Loucy (cell line): ENCODE data around the gene MCUR1.
"Not testable (repeated sequence)": the region's sequence is repeated elsewhere in the genome, so short reads cannot be mapped to it uniquely, and the experiment has no call there.

Source experiments
- H2AFZ ChIP-seq: fragments of 200-600 bp; sonication (generic); 2 replicates; pipeline ENCODE4 v1.6.0; 2016; ENCODE audit warnings: antibody characterized with exemption, mild to moderate bottlenecking, low read length, moderate library complexity
- H3F3A ChIP-seq: fragments of 200-600 bp; 2 replicates; pipeline ENCODE4 v1.6.0; 2016; ENCODE audit warnings: antibody characterized with exemption, low read depth, mild to moderate bottlenecking
- H3K27me3 ChIP-seq: fragments of 200-600 bp; sonication (generic); 2 replicates; pipeline ENCODE4 v1.6.1; 2014; ENCODE audit warnings: low read length, mild to moderate bottlenecking; ENCODE audit not compliant: insufficient read depth, poor library complexity, severe bottlenecking
- H3K36me3 ChIP-seq: fragments of 200-600 bp; sonication (generic); 2 replicates; pipeline ENCODE4 v1.6.1; 2016; ENCODE audit warnings: low read length; ENCODE audit not compliant: insufficient read depth
- H3K4me1 ChIP-seq: fragments of 200-600 bp; sonication (generic); 2 replicates; pipeline ENCODE4 v1.5.1; 2014; ENCODE audit warnings: low read length, mild to moderate bottlenecking; ENCODE audit not compliant: insufficient read depth, poor library complexity, severe bottlenecking
- H3K4me2 ChIP-seq: fragments of 200-600 bp; sonication (generic); 2 replicates; pipeline ENCODE4 v1.6.0; 2014; ENCODE audit warnings: antibody characterized with exemption, low read length, low read depth, mild to moderate bottlenecking; ENCODE audit not compliant: poor library complexity, severe bottlenecking
- H3K4me3 ChIP-seq: fragments of 200-600 bp; sonication (generic); 2 replicates; pipeline ENCODE4 v1.5.1; 2014; ENCODE audit warnings: low read length, mild to moderate bottlenecking, mixed read lengths; ENCODE audit not compliant: poor library complexity, severe bottlenecking
- H3K79me2 ChIP-seq: fragments of 200-600 bp; sonication (generic); 2 replicates; pipeline ENCODE4 v1.6.1; 2014; ENCODE audit warnings: low read length; ENCODE audit not compliant: insufficient read depth
- H3K9ac ChIP-seq: fragments of 200-600 bp; sonication (generic); 2 replicates; pipeline ENCODE4 v1.6.0; 2014; ENCODE audit warnings: mild to moderate bottlenecking, low read depth, low read length, moderate library complexity; ENCODE audit not compliant: poor library complexity, severe bottlenecking
- H3K9me2 ChIP-seq: fragments of 200-600 bp; sonication (generic); replicated peaks from 2 replicates; pipeline ENCODE4 v1.6.1; 2016; ENCODE audit warnings: low read depth, low read length, mixed read lengths
- H3K9me3 ChIP-seq: fragments of 200-600 bp; sonication (generic); 2 replicates; pipeline ENCODE4 v1.6.1; 2014; ENCODE audit warnings: mild to moderate bottlenecking, antibody characterized with exemption, low read length, low read depth; ENCODE audit not compliant: insufficient read depth
- H4K20me1 ChIP-seq: fragments of 200-600 bp; sonication (generic); 2 replicates; pipeline ENCODE4 v1.6.0; 2014; ENCODE audit warnings: antibody characterized with exemption, low read length, mild to moderate bottlenecking; ENCODE audit not compliant: insufficient read depth, poor library complexity, severe bottlenecking
- EZH2phosphoT487 ChIP-seq: fragments of 200-600 bp; IDR thresholded peaks from 2 replicates; pipeline ENCODE4 v1.6.1; 2018; ENCODE audit warnings: antibody characterized with exemption, mild to moderate bottlenecking, moderate library complexity, borderline replicate concordance
- TF ChIP-seq, protein P1 (sequence below): fragments of 200-600 bp; sonication (generic); conservative IDR thresholded peaks from 2 replicates; pipeline ENCODE4 v1.5.1; 2014; ENCODE audit warnings: mild to moderate bottlenecking, antibody characterized with exemption, low read length

The MCUR1 gene

GRCh38 chr6:13838616-13839015 is 24.3 kb upstream of the MCUR1 start:
- Histone ChIP-seq H3K9me2 (no peaks in the 10 kb centered on the region), H3K4me2 (no peak overlapping the region), H3K4me1 (peaks cover 5% of the 10 kb centered on the region), H3K79me2 (no peaks in the 10 kb centered on the region), H3K9ac (no peak overlapping the region), H3K36me3 (no peaks in the 10 kb centered on the region), H4K20me1 (no peaks in the 10 kb centered on the region), H2AFZ (no peak overlapping the region), H3K4me3 (no peak overlapping the region), H3F3A (no peaks in the 10 kb centered on the region), H3K9me3 (no peaks in the 10 kb centered on the region), H3K27me3 (no peaks in the 10 kb centered on the region)
- TF ChIP-seq, protein P1, sequence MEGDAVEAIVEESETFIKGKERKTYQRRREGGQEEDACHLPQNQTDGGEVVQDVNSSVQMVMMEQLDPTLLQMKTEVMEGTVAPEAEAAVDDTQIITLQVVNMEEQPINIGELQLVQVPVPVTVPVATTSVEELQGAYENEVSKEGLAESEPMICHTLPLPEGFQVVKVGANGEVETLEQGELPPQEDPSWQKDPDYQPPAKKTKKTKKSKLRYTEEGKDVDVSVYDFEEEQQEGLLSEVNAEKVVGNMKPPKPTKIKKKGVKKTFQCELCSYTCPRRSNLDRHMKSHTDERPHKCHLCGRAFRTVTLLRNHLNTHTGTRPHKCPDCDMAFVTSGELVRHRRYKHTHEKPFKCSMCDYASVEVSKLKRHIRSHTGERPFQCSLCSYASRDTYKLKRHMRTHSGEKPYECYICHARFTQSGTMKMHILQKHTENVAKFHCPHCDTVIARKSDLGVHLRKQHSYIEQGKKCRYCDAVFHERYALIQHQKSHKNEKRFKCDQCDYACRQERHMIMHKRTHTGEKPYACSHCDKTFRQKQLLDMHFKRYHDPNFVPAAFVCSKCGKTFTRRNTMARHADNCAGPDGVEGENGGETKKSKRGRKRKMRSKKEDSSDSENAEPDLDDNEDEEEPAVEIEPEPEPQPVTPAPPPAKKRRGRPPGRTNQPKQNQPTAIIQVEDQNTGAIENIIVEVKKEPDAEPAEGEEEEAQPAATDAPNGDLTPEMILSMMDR = no peak
- TF ChIP-seq EZH2phosphoT487 = no peak

- Histone ChIP-seq H3K36me3 (no peaks in the 10 kb centered on the region), H3K4me1 (no peaks in the 10 kb centered on the region), H3F3A (no peaks in the 10 kb centered on the region), H3K9ac (no peak overlapping the region), H2AFZ (no peak overlapping the region), H3K9me2 (no peaks in the 10 kb centered on the region), H3K27me3 (no peaks in the 10 kb centered on the region), H3K4me3 (no peak overlapping the region), H3K9me3 (no peaks in the 10 kb centered on the region), H4K20me1 (no peaks in the 10 kb centered on the region), H3K4me2 (no peak overlapping the region), H3K79me2 (no peaks in the 10 kb centered on the region)
- TF ChIP-seq EZH2phosphoT487 = no peak
- TF ChIP-seq, protein P1 = 0 out of 2 replicates have a peak, but pooled peaks have one; percentile 12
Observed at GRCh38 chr6:13836170-13836569, 21.8 kb upstream of the MCUR1 start.

DNA sequence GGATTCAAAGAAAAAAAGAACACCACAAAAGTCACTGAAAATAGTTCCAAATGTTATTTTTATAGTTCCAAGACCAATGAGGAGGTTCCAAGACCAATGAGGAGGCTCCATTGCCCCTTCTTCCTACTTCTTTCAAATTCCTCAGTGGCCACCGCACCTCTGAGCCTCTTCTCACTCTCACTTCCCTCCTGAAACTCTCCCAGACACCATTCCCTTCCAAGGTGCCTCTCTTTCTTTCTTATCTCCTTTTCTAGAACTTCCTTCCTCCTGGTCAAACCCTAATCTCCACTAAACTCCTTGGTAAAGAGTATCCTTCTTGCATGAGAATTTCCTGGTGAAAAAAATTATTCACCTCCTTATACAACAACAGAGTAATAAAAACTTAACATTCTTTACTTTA is 20.4 kb upstream of the MCUR1 start:
- TF ChIP-seq, protein P1 = no peak
- no peak for TF ChIP-seq EZH2phosphoT487
- no peaks in the 10 kb centered on the region for H3K36me3 ChIP-seq
- no peaks in the 10 kb centered on the region for H4K20me1 ChIP-seq
- no peak overlapping the region for H3K4me3 ChIP-seq
- H3K27me3 ChIP-seq = no peaks in the 10 kb centered on the region
- no peaks in the 10 kb centered on the region for H3K4me1 ChIP-seq
- no peaks in the 10 kb centered on the region for H3F3A ChIP-seq
- no peaks in the 10 kb centered on the region for H3K79me2 ChIP-seq
- H3K9ac ChIP-seq = no peak overlapping the region
- no peak overlapping the region for H2AFZ ChIP-seq
- H3K9me3 ChIP-seq = no peaks in the 10 kb centered on the region
- no peak overlapping the region for H3K4me2 ChIP-seq
- no peaks in the 10 kb centered on the region for H3K9me2 ChIP-seq

GRCh38 chr6:13834018-13834417 is 19.7 kb upstream of the MCUR1 start:
- not testable (repeated sequence) for H3K9ac ChIP-seq, H3F3A ChIP-seq, H3K4me3 ChIP-seq, H3K4me2 ChIP-seq, H3K9me2 ChIP-seq, H2AFZ ChIP-seq, H3K4me1 ChIP-seq, H3K36me3 ChIP-seq, H3K79me2 ChIP-seq, H3K9me3 ChIP-seq, H3K27me3 ChIP-seq, H4K20me1 ChIP-seq
